GM23248 (cell line): Measurements from ENCODE around the gene GLMP.

Experiments
- EZH2 ChIP-seq: fragments of 200-600 bp; sonication (generic); IDR thresholded peaks from 2 replicates; pipeline ENCODE4 v1.6.1; 2018; ENCODE audit warnings: antibody characterized with exemption, mild to moderate bottlenecking; ENCODE audit not compliant: insufficient read depth, poor library complexity, severe bottlenecking
- EZH2phosphoT487 ChIP-seq: fragments of 200-600 bp; sonication (generic); IDR thresholded peaks from 2 replicates; pipeline ENCODE4 v1.6.1; 2018; ENCODE audit warnings: antibody characterized with exemption, moderate library complexity, mild to moderate bottlenecking, low read depth; ENCODE audit not compliant: insufficient read depth

- TF ChIP-seq EZH2 (no peak), EZH2phosphoT487 (no peak)
Measured at GRCh38 chr1:156291226-156292061, 4.0 kb downstream of the GLMP start.
